ENCODE data around the gene BGLAP.
"Not testable (repeated sequence)": the region's sequence is repeated elsewhere in the genome, so short reads cannot be mapped to it uniquely, and the experiment has no call there.

Gene BGLAP

DNA sequence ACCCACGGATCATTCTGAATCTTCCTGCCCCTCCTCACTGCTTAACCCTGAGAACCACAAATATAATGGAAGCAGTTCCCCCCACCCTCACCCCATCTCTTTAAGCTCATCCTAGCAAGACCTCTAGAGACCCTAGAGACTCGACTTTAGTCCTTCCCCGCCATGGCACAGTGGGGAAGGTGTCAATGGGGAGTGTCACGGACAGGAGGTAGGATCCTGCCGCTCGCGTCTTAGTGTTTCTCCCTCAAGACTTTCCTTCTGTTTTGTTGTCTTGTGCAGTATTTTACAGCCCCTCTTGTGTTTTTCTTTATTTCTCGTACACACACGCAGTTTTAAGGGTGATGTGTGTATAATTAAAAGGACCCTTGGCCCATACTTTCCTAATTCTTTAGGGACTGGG lies 29.9 kb upstream of the BGLAP start:
- Histone ChIP-seq H3K9me3 (ENCODE audit: insufficient read depth, low read depth, low read length) (no peaks in the 10 kb centered on the region), H3K36me3 (ENCODE audit: insufficient read depth, low read length) (peaks cover 40% of the 10 kb centered on the region), H3K27me3 (ENCODE audit: insufficient read depth, low read length) (no peaks in the 10 kb centered on the region), H3K4me1 (ENCODE audit: insufficient read depth, low read length) (peaks cover 8% of the 10 kb centered on the region), H3K27ac (ENCODE audit: low read depth, low read length) (peak overlapping the region; percentile 99), H3K4me3 (ENCODE audit: low read length) (peak overlapping the region; percentile 81), H3K9ac (ENCODE audit: low read depth, low read length) (peak overlapping the region; percentile 98)
- 94% methylated on average over 6 of the region's 9 CpGs for WGBS

DNA sequence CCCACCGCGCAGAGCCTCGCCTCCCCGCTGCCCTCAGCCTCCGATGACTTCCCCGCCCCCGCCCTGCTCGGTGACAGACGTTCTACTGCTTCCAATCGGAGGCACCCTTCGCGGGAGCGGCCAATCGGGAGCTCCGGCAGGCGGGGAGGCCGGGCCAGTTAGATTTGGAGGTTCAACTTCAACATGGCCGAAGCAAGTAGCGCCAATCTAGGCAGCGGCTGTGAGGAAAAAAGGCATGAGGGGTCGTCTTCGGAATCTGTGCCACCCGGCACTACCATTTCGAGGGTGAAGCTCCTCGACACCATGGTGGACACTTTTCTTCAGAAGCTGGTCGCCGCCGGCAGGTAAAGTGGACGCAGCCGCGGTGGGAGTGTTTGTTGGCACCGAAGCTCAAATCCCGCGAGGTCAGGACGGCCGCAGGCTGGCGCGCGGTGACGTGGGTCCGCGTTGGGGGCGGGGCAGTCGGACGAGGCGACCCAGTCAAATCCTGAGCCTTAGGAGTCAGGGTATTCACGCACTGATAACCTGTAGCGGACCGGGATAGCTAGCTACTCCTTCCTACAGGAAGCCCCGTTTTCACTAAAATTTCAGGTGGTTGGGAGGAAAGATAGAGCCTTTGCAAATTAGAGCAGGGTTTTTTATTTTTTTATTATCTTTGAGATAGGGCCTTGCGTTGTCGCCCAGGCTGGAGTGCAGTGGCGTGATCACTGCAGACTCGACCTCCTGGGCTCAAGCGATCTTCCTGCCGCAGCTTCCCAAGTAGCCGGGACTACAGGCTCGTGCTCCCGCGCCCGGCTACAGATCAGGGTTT lies 28.9 kb upstream of the BGLAP start, which contains the start of gene PMF1:
Gene PMF1 (plus strand): TSS at position 175 of the 811 bp plus-strand sequence. CDS start 9 bp downstream, at position 184.
- peak within 1 kb of the TSS; percentile 99 for H3K27ac ChIP-seq (ENCODE audit: low read depth, low read length)
- H3K9me3 ChIP-seq (ENCODE audit: insufficient read depth, low read depth, low read length): no peaks in the 10 kb centered on the region
- peaks cover 8% of the 10 kb centered on the region for H3K4me1 ChIP-seq (ENCODE audit: insufficient read depth, low read length)
- peak within 1 kb of the TSS; percentile 98 for H3K9ac ChIP-seq (ENCODE audit: low read depth, low read length)
- H3K27me3 ChIP-seq (ENCODE audit: insufficient read depth, low read length): no peaks in the 10 kb centered on the region
- H3K36me3 ChIP-seq (ENCODE audit: insufficient read depth, low read length): peaks cover 41% of the 10 kb centered on the region
- WGBS: under 1% methylated on average over 61 of the region's 61 CpGs
- peak within 1 kb of the TSS; percentile 81 for H3K4me3 ChIP-seq (ENCODE audit: low read length)

DNA sequence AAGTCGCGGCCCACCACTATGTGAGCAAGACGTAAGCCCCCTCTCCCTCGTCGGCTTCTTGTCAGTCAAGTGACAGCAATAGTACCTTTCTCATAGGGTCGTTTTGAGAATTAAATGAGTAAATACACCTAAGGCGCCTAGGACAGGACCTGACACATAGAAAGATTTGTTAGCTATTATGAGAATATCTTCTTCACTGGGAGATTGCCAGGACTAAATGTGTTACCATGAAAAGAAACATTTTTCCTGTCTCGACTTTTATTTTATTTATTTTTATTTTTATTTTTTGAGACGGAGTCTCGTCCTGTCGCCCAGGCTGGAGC lies 28.4 kb upstream of the BGLAP start:
- Histone ChIP-seq H3K27me3 (ENCODE audit: insufficient read depth, low read length) (no peaks in the 10 kb centered on the region), H3K9ac (ENCODE audit: low read depth, low read length) (peak overlapping the region; percentile 98), H3K27ac (ENCODE audit: low read depth, low read length) (peak overlapping the region; percentile 99), H3K9me3 (ENCODE audit: insufficient read depth, low read depth, low read length) (no peaks in the 10 kb centered on the region), H3K4me1 (ENCODE audit: insufficient read depth, low read length) (peaks cover 8% of the 10 kb centered on the region), H3K36me3 (ENCODE audit: insufficient read depth, low read length) (peaks cover 40% of the 10 kb centered on the region), H3K4me3 (ENCODE audit: low read length) (peak overlapping the region; percentile 81)
- 31% methylated on average over 10 of the region's 11 CpGs for WGBS

DNA sequence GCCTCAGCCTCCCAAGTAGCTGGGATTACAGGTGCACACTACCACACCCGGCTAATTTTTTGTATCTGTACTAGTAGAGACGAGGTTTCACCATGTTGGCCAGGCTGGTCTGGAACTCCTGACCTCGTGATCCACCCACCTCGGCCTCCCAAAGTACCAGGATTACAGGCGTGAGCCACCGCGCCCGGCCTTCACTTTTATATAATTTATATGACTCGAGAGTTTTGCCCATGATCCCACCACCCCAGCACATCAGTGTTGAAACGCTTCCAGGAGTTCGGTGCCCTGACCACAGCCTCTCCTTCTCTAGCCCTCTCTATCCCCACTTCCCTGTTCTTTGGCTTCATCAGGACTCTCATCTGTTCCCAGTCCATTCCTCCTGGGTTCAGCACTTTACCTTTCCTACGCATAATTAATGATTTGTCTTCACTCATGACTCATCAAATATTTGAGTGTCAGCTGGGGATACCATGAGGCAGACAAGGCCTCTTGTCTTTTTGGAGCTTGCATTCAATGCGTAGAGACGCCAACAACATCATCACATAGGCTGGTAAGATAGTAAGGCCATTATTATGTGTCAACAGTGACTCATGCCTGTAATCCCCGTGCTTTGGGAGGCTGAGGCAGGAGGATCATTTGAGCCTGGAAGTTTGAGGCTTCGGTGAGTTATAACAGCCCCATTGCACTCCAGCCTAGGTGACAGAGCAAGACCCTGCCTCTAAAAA lies 27.8 kb upstream of the BGLAP start:
- peaks cover 38% of the 10 kb centered on the region for H3K36me3 ChIP-seq (ENCODE audit: insufficient read depth, low read length)
- H3K4me1 ChIP-seq (ENCODE audit: insufficient read depth, low read length): peaks cover 8% of the 10 kb centered on the region; the same call in 1 of the 2 replicates
- H3K9ac ChIP-seq (ENCODE audit: low read depth, low read length): peak overlapping the region; percentile 15; the same call in 1 of the 2 replicates
- 91% methylated on average over 16 of the region's 16 CpGs for WGBS
- no peaks in the 10 kb centered on the region for H3K9me3 ChIP-seq (ENCODE audit: insufficient read depth, low read depth, low read length)
- H3K4me3 ChIP-seq (ENCODE audit: low read length): peak overlapping the region; percentile 81
- H3K27ac ChIP-seq (ENCODE audit: low read depth, low read length): no peak overlapping the region; the same call in 1 of the 2 replicates
- no peaks in the 10 kb centered on the region for H3K27me3 ChIP-seq (ENCODE audit: insufficient read depth, low read length)

DNA sequence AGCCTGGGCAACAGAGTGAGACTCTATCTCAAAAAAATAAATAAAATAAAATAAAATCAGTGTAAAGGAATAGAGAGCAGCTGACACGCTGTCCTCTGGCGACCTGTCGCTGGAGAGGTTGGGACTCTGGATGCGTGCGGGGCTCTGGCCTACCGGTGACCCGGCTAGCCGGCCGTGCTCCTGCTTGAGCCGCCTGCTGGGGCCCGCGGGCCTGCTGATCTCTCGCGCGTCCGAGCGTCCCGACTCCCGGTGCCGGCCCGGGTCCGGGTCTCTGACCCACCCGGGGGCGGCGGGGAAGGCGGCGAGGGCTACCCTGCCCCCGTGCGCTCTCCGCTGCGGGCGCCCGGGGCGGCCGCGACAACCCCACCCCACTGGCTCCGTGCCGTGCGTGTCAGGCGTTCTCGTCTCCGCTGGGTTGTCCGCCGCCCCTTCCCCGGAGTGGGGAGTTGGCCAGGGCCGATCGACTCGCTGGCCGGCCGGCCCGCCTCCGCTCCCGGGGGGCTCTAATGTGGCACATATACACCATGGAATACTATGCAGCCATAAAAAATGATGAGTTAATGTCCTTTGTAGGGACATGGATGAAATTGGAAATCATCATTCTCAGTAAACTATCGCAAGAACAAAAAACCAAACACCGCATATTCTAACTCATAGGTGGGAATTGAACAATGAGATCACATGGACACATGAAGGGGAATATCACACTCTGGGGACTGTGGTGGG lies 25.5 kb upstream of the BGLAP start:
- not testable (repeated sequence) for H3K9ac ChIP-seq (ENCODE audit: low read depth, low read length); H3K4me1 ChIP-seq (ENCODE audit: insufficient read depth, low read length); H3K27ac ChIP-seq (ENCODE audit: low read depth, low read length); H3K9me3 ChIP-seq (ENCODE audit: insufficient read depth, low read depth, low read length); H3K4me3 ChIP-seq (ENCODE audit: low read length); H3K27me3 ChIP-seq (ENCODE audit: insufficient read depth, low read length)
- H3K36me3 ChIP-seq (ENCODE audit: insufficient read depth, low read length): peaks cover 35% of the 10 kb centered on the region
- 96% methylated on average over 51 of the region's 55 CpGs for WGBS

DNA sequence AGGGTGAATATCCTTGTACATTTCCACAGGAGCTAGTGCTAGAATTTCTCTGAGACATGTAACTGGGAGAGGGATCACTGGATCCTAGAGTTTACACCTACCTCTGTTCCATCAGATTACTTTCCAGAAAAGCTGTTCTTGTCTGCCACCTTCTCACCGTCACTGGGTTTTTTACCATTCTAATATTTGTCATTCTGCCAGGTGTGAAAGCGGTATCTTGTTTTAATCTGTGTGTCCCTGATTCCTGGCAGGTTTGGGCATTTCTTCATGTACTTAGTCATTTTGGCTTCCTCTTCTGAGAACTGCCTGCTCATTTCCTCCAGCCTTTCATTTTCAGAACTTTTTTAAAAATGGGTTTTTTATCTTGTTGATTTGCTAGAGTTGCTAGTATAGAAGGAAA lies 24.1 kb upstream of the BGLAP start:
- Histone ChIP-seq H3K4me3 (ENCODE audit: low read length) (no peak overlapping the region), H3K27me3 (ENCODE audit: insufficient read depth, low read length) (no peaks in the 10 kb centered on the region), H3K9ac (ENCODE audit: low read depth, low read length) (no peak overlapping the region), H3K36me3 (ENCODE audit: insufficient read depth, low read length) (peaks cover 47% of the 10 kb centered on the region), H3K9me3 (ENCODE audit: insufficient read depth, low read depth, low read length) (no peaks in the 10 kb centered on the region), H3K27ac (ENCODE audit: low read depth, low read length) (no peak overlapping the region), H3K4me1 (ENCODE audit: insufficient read depth, low read length) (peaks cover 3% of the 10 kb centered on the region; the same call in 1 of the 2 replicates)
- WGBS: 100% methylated on average over 2 of the region's 2 CpGs

DNA sequence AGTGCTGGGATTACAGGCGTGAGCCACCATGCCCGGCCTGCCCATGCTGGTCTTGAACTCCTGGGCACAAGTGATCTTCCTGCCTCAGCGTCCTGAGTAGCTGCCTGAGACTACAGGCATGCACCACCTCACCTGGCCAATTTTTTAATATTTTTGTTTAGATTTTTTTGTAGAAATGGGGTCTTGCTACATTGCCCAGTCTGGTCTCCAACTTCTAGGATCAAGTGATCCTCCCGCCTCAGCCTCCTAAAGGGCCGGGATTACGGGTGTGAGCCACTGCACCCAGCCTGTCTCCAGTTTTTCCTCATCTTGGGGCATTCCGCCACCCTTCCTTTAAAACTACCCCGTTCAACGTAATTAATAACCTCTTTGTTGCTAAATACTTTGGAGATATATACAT lies 21.8 kb upstream of the BGLAP start:
- Histone ChIP-seq H3K27ac (ENCODE audit: low read depth, low read length) (no peak overlapping the region), H3K9ac (ENCODE audit: low read depth, low read length) (no peak overlapping the region), H3K4me3 (ENCODE audit: low read length) (no peak overlapping the region), H3K9me3 (ENCODE audit: insufficient read depth, low read depth, low read length) (no peaks in the 10 kb centered on the region), H3K4me1 (ENCODE audit: insufficient read depth, low read length) (no peaks in the 10 kb centered on the region), H3K36me3 (ENCODE audit: insufficient read depth, low read length) (peaks cover 51% of the 10 kb centered on the region), H3K27me3 (ENCODE audit: insufficient read depth, low read length) (no peaks in the 10 kb centered on the region)
- 97% methylated on average over 7 of the region's 9 CpGs for WGBS

DNA sequence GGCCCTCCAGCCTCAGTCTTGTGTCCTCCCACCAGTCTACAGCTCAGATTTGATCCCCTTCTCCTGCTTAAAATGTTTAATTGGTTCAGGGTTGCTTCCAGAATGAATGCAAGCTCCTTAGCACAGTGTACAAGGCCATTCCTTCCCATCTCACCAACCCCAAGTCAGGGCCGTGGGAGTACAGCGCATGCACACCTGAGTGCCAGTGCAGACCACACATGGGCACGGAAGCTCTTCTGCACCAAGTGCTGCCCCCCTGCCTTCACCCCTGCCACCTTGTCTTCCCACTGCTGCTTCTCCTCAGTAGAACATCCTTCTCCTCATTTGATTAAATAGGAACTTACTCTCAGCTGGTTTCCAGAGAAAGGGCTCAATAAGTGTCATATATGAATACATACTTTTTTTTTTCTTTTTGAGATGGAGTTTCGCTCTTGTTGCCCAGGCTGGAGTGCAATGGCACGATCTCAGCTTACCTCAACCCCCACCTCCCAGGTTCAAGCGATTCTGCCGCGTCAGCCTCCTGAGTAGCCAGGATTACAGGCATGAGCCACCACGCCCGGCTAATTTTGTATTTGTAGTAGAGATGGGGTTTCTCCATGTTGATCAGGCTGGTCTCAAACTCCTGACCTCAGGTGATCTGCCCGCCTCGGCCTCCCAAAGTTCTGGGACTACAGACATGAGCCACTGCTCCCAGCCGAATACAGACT lies 19.8 kb upstream of the BGLAP start:
- Histone ChIP-seq H3K4me1 (ENCODE audit: insufficient read depth, low read length) (no peaks in the 10 kb centered on the region), H3K36me3 (ENCODE audit: insufficient read depth, low read length) (peaks cover 62% of the 10 kb centered on the region)
- WGBS: 98% methylated on average over 13 of the region's 13 CpGs

DNA sequence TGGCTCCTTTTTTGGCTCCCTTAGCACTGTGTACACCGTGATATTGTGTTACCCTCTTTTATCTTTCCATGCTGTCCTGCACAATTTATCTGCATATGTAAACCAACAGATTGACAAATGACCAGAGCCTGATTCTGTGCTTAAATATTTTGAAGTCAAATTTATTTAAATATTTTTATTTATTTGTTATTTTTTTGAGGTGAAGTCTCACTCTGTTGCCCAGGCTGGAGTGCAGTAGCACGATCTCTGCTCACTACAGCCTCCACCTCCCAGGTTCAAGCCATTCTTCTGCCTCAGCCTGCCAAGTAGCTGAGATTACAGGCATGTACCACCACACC lies 16.3 kb upstream of the BGLAP start:
- no peaks in the 10 kb centered on the region for H3K27me3 ChIP-seq (ENCODE audit: insufficient read depth, low read length)
- H3K4me1 ChIP-seq (ENCODE audit: insufficient read depth, low read length): no peaks in the 10 kb centered on the region
- no peak overlapping the region for H3K4me3 ChIP-seq (ENCODE audit: low read length)
- H3K9me3 ChIP-seq (ENCODE audit: insufficient read depth, low read depth, low read length): no peaks in the 10 kb centered on the region
- H3K27ac ChIP-seq (ENCODE audit: low read depth, low read length): no peak overlapping the region
- H3K9ac ChIP-seq (ENCODE audit: low read depth, low read length): no peak overlapping the region
- peaks cover 64% of the 10 kb centered on the region for H3K36me3 ChIP-seq (ENCODE audit: insufficient read depth, low read length)
- 33% methylated on average over 2 of the region's 2 CpGs for WGBS

More for the DNA sequence above, 19.8 kb upstream of the BGLAP start:
- Histone ChIP-seq H3K27ac (ENCODE audit: low read depth, low read length) (no peak overlapping the region), H3K9ac (ENCODE audit: low read depth, low read length) (no peak overlapping the region), H3K4me3 (ENCODE audit: low read length) (no peak overlapping the region), H3K27me3 (ENCODE audit: insufficient read depth, low read length) (no peaks in the 10 kb centered on the region), H3K9me3 (ENCODE audit: insufficient read depth, low read depth, low read length) (no peaks in the 10 kb centered on the region)

DNA sequence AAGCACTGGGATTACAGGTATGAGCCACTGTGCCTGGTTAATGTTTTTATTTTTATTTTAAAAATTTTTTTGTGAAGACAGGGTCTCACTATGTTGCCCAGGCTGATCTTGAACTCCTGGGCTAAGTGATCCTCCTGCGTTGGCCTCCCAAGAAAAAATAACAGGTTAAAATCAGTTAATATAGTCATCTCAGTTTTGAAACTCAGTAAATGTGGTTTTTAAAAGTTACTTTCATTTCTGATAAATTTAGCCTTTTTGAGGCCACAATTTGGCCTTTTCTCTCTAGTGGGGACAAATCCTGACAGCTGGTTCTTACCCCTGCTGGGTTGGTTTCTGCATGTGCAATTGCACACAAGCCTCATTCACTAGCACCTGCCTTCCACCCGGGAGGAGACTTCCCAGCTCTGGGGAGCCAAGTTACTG lies 15.9 kb upstream of the BGLAP start:
- Histone ChIP-seq H3K9ac (ENCODE audit: low read depth, low read length) (no peak overlapping the region), H3K4me3 (ENCODE audit: low read length) (no peak overlapping the region), H3K27me3 (ENCODE audit: insufficient read depth, low read length) (no peaks in the 10 kb centered on the region), H3K27ac (ENCODE audit: low read depth, low read length) (no peak overlapping the region), H3K9me3 (ENCODE audit: insufficient read depth, low read depth, low read length) (no peaks in the 10 kb centered on the region), H3K36me3 (ENCODE audit: insufficient read depth, low read length) (peaks cover 59% of the 10 kb centered on the region), H3K4me1 (ENCODE audit: insufficient read depth, low read length) (no peaks in the 10 kb centered on the region)
- 100% methylated on average over 2 of the region's 2 CpGs for WGBS
